ENCODE data around the gene DIP2A. TPM values are rescaled to one million over a fixed set of nuclear protein-coding genes. Genes with fewer than 3 reads are reported as not detected.

DIP2A gene
- total and polyA plus RNA-seq, 2 donors = 18.2 to 44.8 TPM

GRCh38 chr21:46545363-46545762 lies 86.7 kb downstream of the DIP2A start:
- Histone ChIP-seq H3K4me1 (ENCODE audit: insufficient read depth) (no peaks in the 10 kb centered on the region), H3K36me3 (ENCODE audit: insufficient read depth) (peaks cover 5% of the 10 kb centered on the region), H3K27ac (ENCODE audit: low read depth) (no peak overlapping the region), H3K4me3 (ENCODE audit: low read depth, low read length) (no peak overlapping the region)
- WGBS = 92% methylated on average over 5 of the region's 5 CpGs
- no peak for DNase-seq (ENCODE audit: extremely low spot score)

GRCh38 chr21:46545911-46546310 lies 87.2 kb downstream of the DIP2A start:
- H3K27ac ChIP-seq (ENCODE audit: low read depth) = no peak overlapping the region
- no peak for DNase-seq (ENCODE audit: extremely low spot score)
- WGBS = 88% methylated on average over 8 of the region's 8 CpGs
- no peaks in the 10 kb centered on the region for H3K4me1 ChIP-seq (ENCODE audit: insufficient read depth)
- H3K36me3 ChIP-seq (ENCODE audit: insufficient read depth) = peaks cover 5% of the 10 kb centered on the region
- H3K4me3 ChIP-seq (ENCODE audit: low read depth, low read length) = no peak overlapping the region

GRCh38 chr21:46546799-46547198 lies 88.1 kb downstream of the DIP2A start:
- Histone ChIP-seq H3K36me3 (ENCODE audit: insufficient read depth) (peaks cover 5% of the 10 kb centered on the region), H3K4me3 (ENCODE audit: low read depth, low read length) (no peak overlapping the region), H3K27ac (ENCODE audit: low read depth) (no peak overlapping the region), H3K4me1 (ENCODE audit: insufficient read depth) (no peaks in the 10 kb centered on the region)
- no peak for DNase-seq (ENCODE audit: extremely low spot score)
- 92% methylated on average over 15 of the region's 15 CpGs for WGBS

- DNase-seq (ENCODE audit: extremely low spot score) = no peak
- H3K4me1 ChIP-seq (ENCODE audit: insufficient read depth) = no peaks in the 10 kb centered on the region
- peaks cover 2% of the 10 kb centered on the region for H3K36me3 ChIP-seq (ENCODE audit: insufficient read depth)
- H3K27ac ChIP-seq (ENCODE audit: low read depth) = no peak overlapping the region
- 90% methylated on average over 18 of the region's 18 CpGs for WGBS
- no peak overlapping the region for H3K4me3 ChIP-seq (ENCODE audit: low read depth, low read length)
Measured at GRCh38 chr21:46549650-46550049, 91.0 kb downstream of the DIP2A start.

- Histone ChIP-seq H3K4me3 (ENCODE audit: low read depth, low read length) (no peak overlapping the region), H3K4me1 (ENCODE audit: insufficient read depth) (no peaks in the 10 kb centered on the region), H3K36me3 (ENCODE audit: insufficient read depth) (peaks cover 2% of the 10 kb centered on the region), H3K27ac (ENCODE audit: low read depth) (no peak overlapping the region)
- 89% methylated on average over 12 of the region's 12 CpGs for WGBS
- no peak for DNase-seq (ENCODE audit: extremely low spot score)
Measured at GRCh38 chr21:46550116-46550941, 91.6 kb downstream of the DIP2A start.

GRCh38 chr21:46551636-46552241 lies 93.0 kb downstream of the DIP2A start:
- Histone ChIP-seq H3K4me3 (ENCODE audit: low read depth, low read length) (no peak overlapping the region), H3K36me3 (ENCODE audit: insufficient read depth) (no peaks in the 10 kb centered on the region), H3K27ac (ENCODE audit: low read depth) (no peak overlapping the region), H3K4me1 (ENCODE audit: insufficient read depth) (no peaks in the 10 kb centered on the region)
- WGBS = 82% methylated on average over 24 of the region's 24 CpGs
- DNase-seq (ENCODE audit: extremely low spot score) = no peak

- Histone ChIP-seq H3K36me3 (ENCODE audit: insufficient read depth) (no peaks in the 10 kb centered on the region), H3K27ac (ENCODE audit: low read depth) (no peak overlapping the region), H3K4me3 (ENCODE audit: low read depth, low read length) (no peak overlapping the region), H3K4me1 (ENCODE audit: insufficient read depth) (no peaks in the 10 kb centered on the region)
- DNase-seq (ENCODE audit: extremely low spot score) = no peak
- 82% methylated on average over 5 of the region's 5 CpGs for WGBS
Measured at GRCh38 chr21:46552274-46552673, 93.6 kb downstream of the DIP2A start.

GRCh38 chr21:46552865-46553379 lies 94.2 kb downstream of the DIP2A start:
- Histone ChIP-seq H3K27ac (ENCODE audit: low read depth) (no peak overlapping the region), H3K4me3 (ENCODE audit: low read depth, low read length) (no peak overlapping the region), H3K36me3 (ENCODE audit: insufficient read depth) (no peaks in the 10 kb centered on the region), H3K4me1 (ENCODE audit: insufficient read depth) (no peaks in the 10 kb centered on the region)
- no peak for DNase-seq (ENCODE audit: extremely low spot score)
- 96% methylated on average over 5 of the region's 5 CpGs for WGBS

- WGBS = 95% methylated on average over 13 of the region's 13 CpGs
Measured at GRCh38 chr21:46553993-46554392, 95.3 kb downstream of the DIP2A start.

GRCh38 chr21:46554431-46555224 lies 95.9 kb downstream of the DIP2A start:
- no peak overlapping the region for H3K27ac ChIP-seq (ENCODE audit: low read depth)
- no peaks in the 10 kb centered on the region for H3K4me1 ChIP-seq (ENCODE audit: insufficient read depth)
- H3K36me3 ChIP-seq (ENCODE audit: insufficient read depth) = no peaks in the 10 kb centered on the region
- no peak overlapping the region for H3K4me3 ChIP-seq (ENCODE audit: low read depth, low read length)
- DNase-seq (ENCODE audit: extremely low spot score) = no peak
- 92% methylated on average over 30 of the region's 30 CpGs for WGBS

More at GRCh38 chr21:46553993-46554392, 95.3 kb downstream of the DIP2A start:
- Histone ChIP-seq H3K4me1 (ENCODE audit: insufficient read depth) (no peaks in the 10 kb centered on the region), H3K27ac (ENCODE audit: low read depth) (no peak overlapping the region), H3K4me3 (ENCODE audit: low read depth, low read length) (no peak overlapping the region), H3K36me3 (ENCODE audit: insufficient read depth) (no peaks in the 10 kb centered on the region)
- DNase-seq (ENCODE audit: extremely low spot score) = no peak

- H3K36me3 ChIP-seq (ENCODE audit: insufficient read depth) = no peaks in the 10 kb centered on the region
- no peak overlapping the region for H3K27ac ChIP-seq (ENCODE audit: low read depth)
- no peak overlapping the region for H3K4me3 ChIP-seq (ENCODE audit: low read depth, low read length)
- H3K4me1 ChIP-seq (ENCODE audit: insufficient read depth) = no peaks in the 10 kb centered on the region
- no peak for DNase-seq (ENCODE audit: extremely low spot score)
- 92% methylated on average over 9 of the region's 9 CpGs for WGBS
Measured at GRCh38 chr21:46555225-46555617, 96.5 kb downstream of the DIP2A start.

- DNase-seq (ENCODE audit: extremely low spot score) = no peak
- H3K36me3 ChIP-seq (ENCODE audit: insufficient read depth) = no peaks in the 10 kb centered on the region
Measured at GRCh38 chr21:46555678-46556077, 97.0 kb downstream of the DIP2A start.

GRCh38 chr21:46556802-46557201 lies 98.1 kb downstream of the DIP2A start:
- no peak for DNase-seq (ENCODE audit: extremely low spot score)
- 95% methylated on average over 13 of the region's 13 CpGs for WGBS
- Histone ChIP-seq H3K4me3 (ENCODE audit: low read depth, low read length) (no peak overlapping the region), H3K4me1 (ENCODE audit: insufficient read depth) (no peaks in the 10 kb centered on the region), H3K27ac (ENCODE audit: low read depth) (no peak overlapping the region), H3K36me3 (ENCODE audit: insufficient read depth) (no peaks in the 10 kb centered on the region)

More at GRCh38 chr21:46555678-46556077, 97.0 kb downstream of the DIP2A start:
- H3K27ac ChIP-seq (ENCODE audit: low read depth) = no peak overlapping the region
- WGBS = 95% methylated on average over 16 of the region's 16 CpGs
- no peak overlapping the region for H3K4me3 ChIP-seq (ENCODE audit: low read depth, low read length)
- H3K4me1 ChIP-seq (ENCODE audit: insufficient read depth) = no peaks in the 10 kb centered on the region
